ENCODE results near the gene PRDM15. TPM values are rescaled to one million over a fixed set of nuclear protein-coding genes. Genes with fewer than 3 reads are reported as not detected.

Gene PRDM15
- total RNA-seq, 1 experiment from 2014 or later = 9.9 TPM

- Histone ChIP-seq H2BK15ac (ENCODE audit: low read depth, low read length) (no peak overlapping the region), H3K9me3 (ENCODE audit: control insufficient read depth, low read depth, low read length) (no peaks in the 10 kb centered on the region), H3K18ac (ENCODE audit: insufficient read length, low read depth, low read length) (peak overlapping the region; percentile 47), H2AK5ac (ENCODE audit: insufficient read length, low read length) (no peak overlapping the region), H3K4me1 (ENCODE audit: insufficient read depth, low read length) (no peaks in the 10 kb centered on the region), H3K56ac (ENCODE audit: insufficient read length, low read depth, low read length) (no peak overlapping the region), H2BK5ac (ENCODE audit: insufficient read length, low read length) (no peak overlapping the region), H4K8ac (replicated peaks; ENCODE audit: insufficient read length, low read depth, low read length) (no peak overlapping the region), H3K27me3 (ENCODE audit: insufficient read depth, low read length) (no peaks in the 10 kb centered on the region), H3K4me2 (ENCODE audit: insufficient read depth, insufficient read length, low read length) (no peak overlapping the region), H3K23me2 (ENCODE audit: insufficient read length, low read depth, low read length, poor library complexity, severe bottlenecking) (no peaks in the 10 kb centered on the region), H4K20me1 (ENCODE audit: control insufficient read depth, insufficient read depth, insufficient read length) (no peaks in the 10 kb centered on the region), H3K4ac (ENCODE audit: low read depth, low read length) (no peak overlapping the region), H3K27ac (ENCODE audit: insufficient read length, low read depth, low read length) (no peak overlapping the region), H3K23ac (ENCODE audit: insufficient read length, low read depth, low read length) (no peak overlapping the region), H3K79me1 (ENCODE audit: insufficient read depth, low read depth, low read length, poor library complexity, severe bottlenecking) (no peaks in the 10 kb centered on the region), H3K9ac (ENCODE audit: extremely low read depth, insufficient read length, low read length) (no peak overlapping the region), H4K5ac (ENCODE audit: insufficient read length, low read depth, low read length) (no peak overlapping the region), H4K91ac (ENCODE audit: insufficient read length, low read depth, low read length) (no peak overlapping the region), H3K79me2 (ENCODE audit: insufficient read depth, low read length) (no peaks in the 10 kb centered on the region), H2BK20ac (ENCODE audit: low read depth, low read length, poor library complexity, severe bottlenecking) (no peak overlapping the region), H3K14ac (ENCODE audit: insufficient read depth, low read length) (peak overlapping the region; percentile 34), H2BK12ac (ENCODE audit: insufficient read length, low read depth, low read length) (no peak overlapping the region), H3T11ph (ENCODE audit: low read length) (no peak overlapping the region), H2AFZ (ENCODE audit: low read length) (no peak overlapping the region), H2BK120ac (ENCODE audit: low read depth, low read length, poor library complexity, severe bottlenecking) (no peak overlapping the region)
- no CpG with 5 or more reads among the region's 32 CpGs for WGBS (ENCODE audit: extremely low coverage, insufficient read length, low lambda C conversion rate)
- no peaks in the 10 kb centered on the region for H3K27me3 Mint-ChIP-seq (ENCODE audit: low read depth)
- peak overlapping the region in 1 of 2 experiments; percentile 27; a peak in 2 of 5 replicates for H3K4me3 Mint-ChIP-seq
- DNase-seq = no peak
- H3K4me1 Mint-ChIP-seq = peaks cover 24 to 26% of the 10 kb centered on the region in 2 experiments
- no peak for TF ChIP-seq CTCF (conservative IDR thresholded peaks at IDR 0.05)
- H3K9me3 Mint-ChIP-seq = peaks cover 10 to 12% of the 10 kb centered on the region in 2 experiments
- peaks cover 30 to 49% (median 34%) of the 10 kb centered on the region in 3 experiments; a peak in 6 of 7 replicates for H3K36me3 Mint-ChIP-seq (ENCODE audit: insufficient read depth in 1 of 3, low read depth in 3 of 3)
- H3K27ac Mint-ChIP-seq = peak overlapping the region; percentile 84 to 93 (median 92); a peak in 4 of 7 replicates
Observed at GRCh38 chr21:41836166-41837015, 42.8 kb downstream of the PRDM15 start.

Data from H9 (cell line).